KMS-11 (cell line): ENCODE results near the gene PTPRT.

ENCODE experiments used
- H2AFZ ChIP-seq: fragments of 200-600 bp; sonication (generic); 2 replicates; pipeline ENCODE4 v1.6.1; 2016; ENCODE audit warnings: antibody characterized with exemption, mixed run types, low read depth
- H3K27ac ChIP-seq: fragments of 200-600 bp; sonication (generic); 2 replicates; pipeline ENCODE4 v1.6.1; 2016; ENCODE audit warnings: mild to moderate bottlenecking, mixed run types
- H3K27me3 ChIP-seq: fragments of 200-600 bp; sonication (generic); 2 replicates; pipeline ENCODE4 v1.6.1; 2017; ENCODE audit warnings: mild to moderate bottlenecking, low read depth, mixed run types, moderate library complexity; ENCODE audit not compliant: insufficient read depth
- H3K36me3 ChIP-seq: fragments of 200-600 bp; sonication (generic); 2 replicates; pipeline ENCODE4 v1.6.1; 2017; ENCODE audit warnings: mild to moderate bottlenecking, mixed run types; ENCODE audit not compliant: insufficient read depth
- H3K4me1 ChIP-seq: fragments of 200-600 bp; sonication (generic); 2 replicates; pipeline ENCODE4 v1.6.1; 2016; ENCODE audit warnings: mild to moderate bottlenecking, low read depth, mixed run types; ENCODE audit not compliant: poor library complexity, severe bottlenecking
- H3K4me2 ChIP-seq: fragments of 200-600 bp; sonication (generic); 2 replicates; pipeline ENCODE4 v1.7.0; 2016; ENCODE audit warnings: mild to moderate bottlenecking, mixed run types
- H3K4me3 ChIP-seq: fragments of 200-600 bp; sonication (generic); IDR thresholded peaks from 2 replicates; pipeline ENCODE4 v1.6.1; 2017; ENCODE audit warnings: low read depth, low read length, mixed read lengths; ENCODE audit not compliant: insufficient read depth
- H3K79me2 ChIP-seq: fragments of 200-600 bp; sonication (generic); 2 replicates; pipeline ENCODE4 v1.6.1; 2016; ENCODE audit warnings: low read depth, mixed run types; ENCODE audit not compliant: insufficient read depth
- H3K9ac ChIP-seq: fragments of 200-600 bp; sonication (generic); 2 replicates; pipeline ENCODE4 v1.6.1; 2016; ENCODE audit warnings: mild to moderate bottlenecking, mixed run types
- H4K20me1 ChIP-seq: fragments of 200-600 bp; sonication (generic); 2 replicates; pipeline ENCODE4 v1.6.1; 2016; ENCODE audit warnings: mild to moderate bottlenecking, mixed run types; ENCODE audit not compliant: insufficient read depth
- TF ChIP-seq, protein P1 (sequence below): fragments of 200-600 bp; sonication (generic); conservative IDR thresholded peaks from 2 replicates; pipeline ENCODE4 v1.6.1; 2017; ENCODE audit warnings: low read depth, mild to moderate bottlenecking, antibody characterized with exemption, low read length, moderate library complexity, mixed read lengths

The PTPRT gene

DNA sequence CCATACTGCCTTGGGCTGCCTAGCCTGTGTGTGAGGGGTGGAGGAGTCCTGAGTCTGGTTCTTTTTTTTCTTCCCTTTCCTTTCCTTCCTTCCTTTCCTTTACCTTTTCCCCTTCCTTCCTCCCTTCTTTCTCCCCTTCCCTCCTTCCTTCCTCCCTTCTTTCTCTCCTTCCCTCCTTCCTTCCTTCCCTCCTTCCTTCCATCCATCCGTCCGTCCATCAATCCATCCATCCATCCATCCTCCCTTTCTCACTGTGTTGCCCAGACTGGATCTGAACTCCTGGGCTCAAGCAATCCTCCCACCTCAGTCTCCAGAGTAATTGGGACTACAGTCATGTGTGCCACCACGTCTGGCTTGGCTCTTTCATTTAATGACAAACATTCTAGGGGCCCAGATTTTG is 820.8 kb downstream of the PTPRT start:
- H3K4me2 ChIP-seq: no peak overlapping the region
- H3K4me3 ChIP-seq: no peak overlapping the region
- TF ChIP-seq, protein P1, sequence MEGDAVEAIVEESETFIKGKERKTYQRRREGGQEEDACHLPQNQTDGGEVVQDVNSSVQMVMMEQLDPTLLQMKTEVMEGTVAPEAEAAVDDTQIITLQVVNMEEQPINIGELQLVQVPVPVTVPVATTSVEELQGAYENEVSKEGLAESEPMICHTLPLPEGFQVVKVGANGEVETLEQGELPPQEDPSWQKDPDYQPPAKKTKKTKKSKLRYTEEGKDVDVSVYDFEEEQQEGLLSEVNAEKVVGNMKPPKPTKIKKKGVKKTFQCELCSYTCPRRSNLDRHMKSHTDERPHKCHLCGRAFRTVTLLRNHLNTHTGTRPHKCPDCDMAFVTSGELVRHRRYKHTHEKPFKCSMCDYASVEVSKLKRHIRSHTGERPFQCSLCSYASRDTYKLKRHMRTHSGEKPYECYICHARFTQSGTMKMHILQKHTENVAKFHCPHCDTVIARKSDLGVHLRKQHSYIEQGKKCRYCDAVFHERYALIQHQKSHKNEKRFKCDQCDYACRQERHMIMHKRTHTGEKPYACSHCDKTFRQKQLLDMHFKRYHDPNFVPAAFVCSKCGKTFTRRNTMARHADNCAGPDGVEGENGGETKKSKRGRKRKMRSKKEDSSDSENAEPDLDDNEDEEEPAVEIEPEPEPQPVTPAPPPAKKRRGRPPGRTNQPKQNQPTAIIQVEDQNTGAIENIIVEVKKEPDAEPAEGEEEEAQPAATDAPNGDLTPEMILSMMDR: no peak
- no peaks in the 10 kb centered on the region for H3K27me3 ChIP-seq
- no peak overlapping the region for H2AFZ ChIP-seq
- H3K4me1 ChIP-seq: no peaks in the 10 kb centered on the region
- no peak overlapping the region for H3K9ac ChIP-seq
- H3K36me3 ChIP-seq: no peaks in the 10 kb centered on the region
- no peaks in the 10 kb centered on the region for H3K79me2 ChIP-seq
- H3K27ac ChIP-seq: no peak overlapping the region
- no peaks in the 10 kb centered on the region for H4K20me1 ChIP-seq

DNA sequence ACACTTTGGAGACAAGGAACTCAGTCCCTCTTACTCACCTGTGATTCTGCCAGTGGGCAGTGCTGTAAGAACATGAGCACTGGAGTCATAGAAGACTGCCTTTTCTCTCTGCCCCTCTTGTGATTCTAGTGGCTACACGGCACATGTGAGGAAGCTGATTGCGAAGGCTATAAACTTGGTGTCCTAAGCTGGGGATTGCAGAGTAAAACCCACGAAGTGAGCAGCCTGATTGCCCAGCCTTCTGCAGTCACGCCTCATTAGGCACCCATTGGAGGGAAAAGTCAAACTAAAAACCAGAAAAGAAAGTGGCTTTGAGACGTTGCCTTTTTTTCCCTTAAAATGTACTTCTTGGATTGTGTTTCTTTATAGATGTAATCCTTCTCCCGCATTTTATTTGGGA is 823.1 kb downstream of the PTPRT start:
- no peaks in the 10 kb centered on the region for H3K4me1 ChIP-seq
- H3K27ac ChIP-seq: no peak overlapping the region
- H3K4me2 ChIP-seq: no peak overlapping the region
- no peak overlapping the region for H2AFZ ChIP-seq
- no peak overlapping the region for H3K4me3 ChIP-seq
- no peaks in the 10 kb centered on the region for H3K27me3 ChIP-seq
- H4K20me1 ChIP-seq: no peaks in the 10 kb centered on the region
- TF ChIP-seq, protein P1: no peak
- no peak overlapping the region for H3K9ac ChIP-seq
- no peaks in the 10 kb centered on the region for H3K36me3 ChIP-seq
- no peaks in the 10 kb centered on the region for H3K79me2 ChIP-seq

DNA sequence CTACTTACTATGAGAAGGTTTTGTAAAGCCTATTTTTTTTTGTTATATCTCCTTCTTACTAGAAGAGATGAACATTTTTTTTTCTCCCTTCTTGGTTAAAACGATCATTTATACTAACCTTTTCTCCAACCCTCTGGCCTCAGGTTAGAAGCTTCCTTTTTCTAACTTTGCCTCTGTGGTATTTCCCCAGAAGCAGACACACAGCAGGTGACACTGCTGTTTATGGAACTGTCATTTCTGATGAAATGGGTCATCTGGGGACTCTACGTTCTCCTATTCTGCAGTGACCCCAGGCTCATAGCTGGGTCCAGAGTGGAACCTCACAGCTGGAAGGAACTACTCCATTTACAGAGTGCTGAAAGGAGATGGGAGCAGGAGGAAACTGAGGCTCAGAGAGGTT is 825.3 kb downstream of the PTPRT start:
- Histone ChIP-seq H3K27ac (no peak overlapping the region), H3K4me3 (no peak overlapping the region), H2AFZ (no peak overlapping the region), H3K9ac (no peak overlapping the region), H3K4me1 (no peaks in the 10 kb centered on the region), H4K20me1 (no peaks in the 10 kb centered on the region), H3K4me2 (no peak overlapping the region), H3K27me3 (no peaks in the 10 kb centered on the region), H3K36me3 (no peaks in the 10 kb centered on the region), H3K79me2 (no peaks in the 10 kb centered on the region)
- TF ChIP-seq, protein P1: no peak

DNA sequence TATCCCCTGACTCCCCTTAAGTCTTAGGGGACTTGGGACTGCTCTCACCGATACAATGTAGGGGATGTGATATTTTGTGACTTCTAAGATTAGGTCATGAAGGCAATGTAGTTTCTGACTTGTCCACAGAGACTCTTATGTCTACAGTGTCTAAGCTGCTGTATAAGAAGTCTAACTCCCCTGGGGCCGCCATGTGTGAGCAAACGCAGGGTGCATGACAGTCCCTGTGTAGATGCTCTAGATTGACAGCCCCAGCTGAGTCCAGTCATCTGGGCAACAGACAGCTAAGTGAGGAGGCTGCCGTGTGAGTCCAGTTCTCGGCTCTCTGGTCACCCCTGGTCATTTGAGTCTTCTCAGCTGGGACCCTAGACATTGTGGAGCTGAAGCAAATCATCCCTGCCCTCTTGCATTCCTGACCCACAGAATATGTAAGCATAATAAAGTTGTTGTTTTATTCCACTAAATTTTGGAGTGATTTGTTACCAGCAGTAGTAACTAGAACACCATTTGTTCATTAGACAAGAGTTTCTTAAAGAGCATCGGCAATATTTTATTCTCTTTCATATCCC is 828.2 kb downstream of the PTPRT start:
- H3K4me3 ChIP-seq: no peak overlapping the region
- TF ChIP-seq, protein P1: no peak
- H3K9ac ChIP-seq: no peak overlapping the region
- no peaks in the 10 kb centered on the region for H3K27me3 ChIP-seq
- no peaks in the 10 kb centered on the region for H3K36me3 ChIP-seq
- H3K4me1 ChIP-seq: no peaks in the 10 kb centered on the region
- no peak overlapping the region for H3K4me2 ChIP-seq
- H3K79me2 ChIP-seq: no peaks in the 10 kb centered on the region
- H3K27ac ChIP-seq: no peak overlapping the region
- H2AFZ ChIP-seq: no peak overlapping the region
- H4K20me1 ChIP-seq: no peaks in the 10 kb centered on the region
